Adrenal gland (tissue), 5 donors: Measurements from ENCODE around the gene SERPINF2.

ENCODE experiments used
- CTCF ChIP-seq, 6 experiments: fragments of 450-650 bp in 4 of 6; fragments of 200-600 bp in 2 of 6; sonication (generic) in 1 of 6; IDR thresholded peaks; 1 replicate in 5 of 6; 2 replicates in 1 of 6; pipeline versions ENCODE4 v1.5.1 to v1.8.0; 2016 to 2021; ENCODE audit warnings: antibody characterized with exemption in 6 of 6, mild to moderate bottlenecking in 2 of 6, moderate library complexity in 1 of 6
- POLR2A ChIP-seq, 2 donors: fragments of 450-650 bp; IDR thresholded peaks; one replicate each; pipeline ENCODE4 v1.6.1; 2017; ENCODE audit warnings: antibody characterized with exemption in 2 of 2, mild to moderate bottlenecking in 2 of 2, moderate library complexity in 1 of 2
- donor health status: DM: no; HTN: no; CAD: no.

GRCh38 chr17:1776328-1776727, 33.7 kb downstream of the SERPINF2 start:
- no peak for TF ChIP-seq POLR2A (IDR thresholded peaks at IDR 0.05)
- TF ChIP-seq CTCF (IDR thresholded peaks at IDR 0.05): no peak
